ENCODE results near the gene AIFM1.
A peak's percentile ranks its signal among the peaks of the same experiment; 100 is the strongest.

Gene AIFM1

DNA sequence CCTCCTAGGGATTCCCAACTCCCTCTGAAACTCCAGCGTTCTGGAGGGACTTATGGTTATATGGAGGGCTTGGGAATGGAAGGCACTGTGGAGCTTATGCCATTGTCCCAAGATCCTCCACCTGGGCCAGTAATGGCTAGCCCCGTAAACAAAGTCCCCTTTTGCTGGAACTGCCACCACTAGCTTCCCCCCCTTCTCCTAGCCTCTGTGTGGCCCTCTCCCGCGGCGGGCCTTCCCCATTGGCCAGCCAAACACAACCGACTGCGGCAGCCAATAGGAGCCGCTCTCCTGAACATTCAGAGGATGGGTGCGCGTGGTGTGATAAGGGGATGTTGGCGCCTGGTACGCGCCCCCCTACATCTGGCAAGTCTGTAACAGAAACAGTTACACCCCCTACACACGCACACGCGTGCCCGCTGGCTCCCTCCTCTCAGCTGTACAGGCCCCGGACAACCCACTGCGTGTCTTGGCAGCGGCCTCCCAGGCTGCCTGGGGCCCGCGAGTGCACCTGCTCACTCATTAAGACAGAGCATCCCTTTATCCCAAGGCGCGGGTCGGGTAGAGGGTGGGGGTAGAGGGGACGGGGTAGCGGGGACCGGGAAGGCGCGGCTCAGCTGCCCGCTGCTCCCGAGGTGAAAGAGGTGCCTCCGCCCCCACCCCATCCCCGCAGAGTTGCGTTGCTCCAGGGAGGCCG is 5.3 kb upstream of the AIFM1 start:
- peak; percentile 74 for DNase-seq

DNA sequence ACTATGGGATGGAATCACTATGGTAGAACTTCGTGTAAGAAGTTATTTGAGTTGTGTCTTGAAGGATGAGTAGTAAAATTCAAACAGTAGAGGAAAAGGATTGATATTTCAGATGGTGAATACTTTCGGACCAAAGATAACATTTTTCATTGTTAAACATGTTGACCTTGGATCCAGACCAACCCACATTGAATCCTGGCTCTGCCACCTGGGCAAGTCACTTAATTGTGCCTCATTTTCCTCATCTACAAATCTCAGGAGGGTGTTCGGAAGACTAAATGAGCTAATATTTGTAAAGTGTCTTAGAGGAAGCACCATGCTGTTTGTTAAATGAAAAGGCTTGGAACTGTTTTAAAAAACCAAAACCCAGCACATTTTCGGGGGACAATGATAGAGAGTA is 1.4 kb upstream of the AIFM1 start:
- no peak for DNase-seq

DNA sequence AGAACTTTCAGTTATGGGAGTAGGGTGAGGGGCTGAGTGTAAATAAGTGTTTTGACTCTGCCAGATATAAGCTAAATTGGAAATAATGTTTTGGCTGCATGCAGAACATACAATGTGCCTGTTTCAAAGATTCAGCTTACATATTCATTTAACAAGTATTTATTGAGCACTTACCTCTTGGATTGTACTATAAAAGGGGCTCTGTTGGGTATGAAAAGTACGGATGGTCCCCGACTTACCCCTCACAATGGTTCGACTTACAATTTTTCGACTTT is 799 bp upstream of the AIFM1 start:
- no peak for DNase-seq

DNA sequence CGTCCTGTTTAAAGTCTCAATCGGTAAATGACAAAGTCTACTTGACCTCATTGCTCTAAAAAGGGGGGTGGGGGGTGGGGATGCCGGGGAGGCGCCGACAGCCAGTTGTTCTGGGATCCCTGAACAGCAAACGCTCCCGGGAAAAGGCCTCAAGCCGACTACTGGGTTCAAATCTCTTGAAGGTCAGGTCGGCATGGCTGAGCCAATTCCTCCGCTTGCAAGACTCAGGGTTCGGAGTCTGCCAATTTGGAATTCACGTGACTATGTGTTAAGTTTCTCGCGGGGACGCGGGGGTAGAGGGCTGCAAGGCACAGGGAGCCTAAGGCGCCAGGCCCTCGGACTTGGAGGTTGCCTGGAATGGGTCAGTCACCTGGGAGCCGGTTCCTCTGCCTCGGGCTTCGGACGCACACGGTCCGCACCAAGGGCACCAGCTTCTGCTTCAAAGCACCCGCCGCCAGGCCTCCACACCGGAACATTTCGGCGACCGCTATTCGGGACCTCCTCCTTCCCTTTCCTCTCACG is 399 bp downstream of the AIFM1 start:
- no peak for DNase-seq

DNA sequence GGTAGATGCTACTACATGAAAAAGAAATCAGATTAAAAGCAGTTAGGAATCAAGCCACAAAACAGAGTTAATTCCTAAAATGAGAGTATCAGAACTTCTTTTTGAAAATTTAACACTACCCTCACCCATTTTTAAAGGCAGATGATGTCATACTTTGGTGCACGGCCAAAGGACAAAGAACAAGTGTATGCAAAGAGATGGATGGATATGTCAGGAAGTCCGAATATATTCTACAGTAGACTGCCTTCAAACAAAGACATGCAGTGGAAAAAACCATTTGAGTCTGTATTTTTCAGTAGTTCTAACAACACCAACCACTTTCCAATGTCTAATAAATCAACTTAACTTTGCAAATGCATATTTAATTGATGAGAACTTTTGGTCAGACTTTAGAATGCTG is 2.2 kb downstream of the AIFM1 start:
- DNase-seq: no peak

DNA sequence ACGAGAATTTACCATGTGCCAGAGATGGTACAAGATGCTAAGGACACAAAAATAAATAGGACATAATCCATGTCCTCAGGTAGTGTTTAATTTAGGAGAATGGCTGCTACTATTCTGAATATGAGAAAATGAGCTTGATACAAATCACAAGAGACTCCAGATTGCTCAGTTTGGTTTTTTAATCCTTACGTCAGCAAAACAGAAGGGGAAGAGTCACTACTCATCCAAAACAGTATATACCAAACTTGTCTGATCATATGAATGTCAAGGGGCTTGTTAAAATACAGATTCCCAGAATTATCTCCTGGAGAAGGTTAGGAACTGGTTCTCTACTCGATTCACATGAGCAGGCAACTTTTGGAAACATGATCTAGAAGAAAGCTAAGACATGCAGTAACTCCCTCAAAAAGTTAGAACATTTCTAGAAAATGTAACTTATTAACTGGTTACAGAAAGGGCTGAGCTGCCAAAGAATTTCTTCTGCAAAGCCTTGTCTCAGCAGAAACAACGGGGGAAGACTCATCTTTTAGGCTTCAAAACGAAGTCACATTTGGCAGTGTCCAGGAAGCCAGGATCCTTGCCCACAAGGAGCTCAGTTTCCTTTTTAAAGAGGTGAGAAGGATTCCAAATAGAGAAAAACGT is 3.4 kb downstream of the AIFM1 start:
- DNase-seq: no peak

DNA sequence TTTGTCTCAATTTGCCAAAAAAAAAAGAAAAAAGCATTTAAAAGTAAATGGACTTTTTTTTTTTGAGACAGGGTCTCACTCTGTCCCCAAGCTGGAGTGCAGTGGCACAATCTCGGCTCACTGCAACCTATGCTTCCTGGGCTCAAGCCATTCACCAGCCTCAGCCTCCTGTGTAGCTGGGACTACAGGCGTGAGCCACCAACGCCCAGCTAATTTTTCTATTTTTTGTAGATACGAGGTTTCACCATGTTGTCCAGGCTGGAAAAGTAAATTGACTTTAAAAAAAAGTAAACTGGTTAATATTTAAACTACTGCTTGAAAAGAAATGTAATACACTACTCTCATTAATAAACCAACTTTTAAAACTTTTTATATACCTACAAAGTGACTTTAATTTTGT is 5.9 kb downstream of the AIFM1 start:
- no peak for DNase-seq

DNA sequence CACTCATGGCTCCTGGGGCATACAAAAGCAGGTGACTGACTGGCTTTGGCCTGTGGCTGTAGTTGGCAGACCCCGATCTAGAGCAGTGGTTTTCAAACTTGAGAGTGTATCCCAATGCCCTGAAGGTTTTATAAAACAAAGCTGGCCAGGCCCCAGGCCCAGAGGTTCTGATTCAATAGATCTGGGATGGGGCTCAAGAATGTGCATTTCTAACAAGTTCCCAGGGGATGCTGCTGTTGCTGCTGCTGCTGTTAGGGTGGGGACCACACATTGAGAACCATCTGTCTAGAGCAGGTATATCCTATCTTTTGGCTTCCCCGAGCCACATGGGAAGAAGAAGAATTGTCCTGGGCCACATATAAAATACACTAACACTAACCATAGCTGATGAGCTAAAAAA is 7.3 kb downstream of the AIFM1 start:
- DNase-seq: no peak

DNA sequence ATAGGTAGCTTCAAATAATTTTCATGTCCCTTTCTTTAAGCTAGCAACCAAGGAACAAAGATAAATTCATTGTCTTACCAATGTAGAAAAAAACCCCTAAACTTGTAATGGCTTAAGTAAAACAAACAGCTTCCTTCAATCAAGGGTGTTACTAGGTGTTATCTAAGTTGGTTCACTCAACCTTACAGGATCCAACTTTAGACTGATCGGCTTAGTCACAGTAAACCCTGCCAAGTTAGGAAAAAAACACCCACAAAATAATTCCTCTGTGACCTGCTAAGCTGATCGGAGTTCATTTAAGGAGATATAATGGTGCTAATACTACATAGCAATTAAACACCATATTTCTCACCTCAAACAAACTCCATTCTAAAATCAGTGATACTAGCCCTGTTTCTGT is 10.1 kb downstream of the AIFM1 start:
- DNase-seq: no peak

DNA sequence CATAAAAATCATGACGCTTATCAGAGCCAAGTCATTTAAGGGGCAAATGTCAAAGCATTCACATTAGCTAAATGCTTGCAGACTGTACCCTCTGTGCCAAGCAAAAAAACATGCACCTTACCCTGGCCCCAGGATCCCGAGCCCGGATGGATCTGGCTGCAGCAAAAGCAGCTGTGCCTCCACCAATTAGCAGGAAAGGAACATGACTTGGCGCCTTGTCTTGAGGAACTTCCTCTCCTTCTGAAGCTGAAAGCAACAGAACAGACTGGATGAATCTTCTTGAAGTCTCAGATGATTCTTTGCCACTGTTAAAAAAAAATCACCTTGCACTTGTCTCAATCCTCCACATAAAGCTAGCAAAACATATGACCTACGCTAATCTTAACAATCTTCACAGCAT is 18.0 kb downstream of the AIFM1 start:
- DNase-seq: no peak

DNA sequence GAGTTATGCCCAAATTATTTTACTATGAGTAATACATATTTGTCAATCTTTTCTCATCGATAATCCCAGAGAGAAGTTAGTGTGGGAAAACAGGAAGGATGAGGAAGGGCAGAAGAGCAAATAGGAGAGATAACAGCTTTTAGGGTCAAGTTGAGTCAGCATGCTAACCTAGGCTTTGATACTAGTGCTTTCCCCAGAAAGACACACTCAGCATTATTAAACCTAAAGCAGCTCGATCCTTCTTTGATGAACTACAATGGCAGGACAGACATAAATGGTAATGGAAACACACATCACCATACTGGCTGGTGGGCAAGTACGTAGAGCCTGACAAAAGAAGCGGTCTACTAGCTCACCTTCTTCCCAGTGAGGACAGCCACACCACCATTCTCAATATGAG is 20.5 kb downstream of the AIFM1 start:
- DNase-seq: no peak

DNA sequence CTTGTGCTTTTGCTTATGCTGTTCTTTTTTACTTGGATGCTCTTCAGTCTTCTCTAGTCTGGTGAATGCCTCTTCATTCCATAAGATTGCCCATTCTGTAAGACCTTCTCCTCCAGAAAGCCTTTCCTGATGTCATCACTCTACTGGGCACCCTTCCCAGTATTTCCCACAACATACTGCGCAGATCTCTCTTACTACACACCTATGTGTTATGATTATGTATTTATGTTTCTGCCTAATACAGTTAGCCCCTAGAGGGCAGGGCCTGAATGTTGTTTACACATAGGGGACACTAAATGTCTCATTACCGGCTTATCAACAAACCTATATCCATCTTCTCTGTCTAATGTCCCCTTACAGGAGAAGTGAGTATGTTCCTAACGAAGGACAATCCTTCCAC is 21.1 kb downstream of the AIFM1 start:
- DNase-seq: no peak

DNA sequence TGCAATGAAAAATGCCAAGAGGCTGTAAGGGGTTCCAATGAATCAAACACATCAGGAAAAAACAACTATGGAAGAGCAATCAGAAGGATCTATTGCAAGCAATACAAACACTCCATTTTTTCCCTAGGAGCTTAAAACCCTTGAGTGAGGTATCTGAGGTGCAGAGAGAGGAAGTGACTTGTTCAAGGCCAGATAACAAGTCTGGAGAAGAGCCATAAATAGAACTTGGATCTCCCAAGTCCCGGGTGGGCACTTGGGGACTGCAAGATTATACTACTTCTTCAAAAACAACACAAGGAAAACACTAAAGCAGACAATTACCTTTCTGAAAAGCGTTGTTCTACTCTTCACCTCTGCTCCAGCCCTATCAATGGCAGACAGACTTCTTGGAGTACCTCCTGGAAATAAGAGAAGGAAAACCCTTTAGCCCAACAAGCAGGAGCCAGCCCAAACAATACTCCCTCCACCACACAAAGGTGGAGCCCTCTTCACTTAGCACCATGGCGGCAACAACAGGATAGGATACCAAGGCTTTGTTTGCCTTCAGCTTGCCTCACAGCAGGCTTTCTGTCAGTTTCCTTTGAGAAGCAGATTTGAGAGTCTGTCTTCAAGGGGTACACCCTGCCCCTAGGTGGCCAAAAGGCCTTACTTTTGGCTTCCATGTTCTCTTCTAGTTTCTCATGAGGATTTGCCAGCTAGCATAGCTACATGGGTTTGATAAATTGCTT is 26.0 kb downstream of the AIFM1 start:
- DNase-seq: no peak

DNA sequence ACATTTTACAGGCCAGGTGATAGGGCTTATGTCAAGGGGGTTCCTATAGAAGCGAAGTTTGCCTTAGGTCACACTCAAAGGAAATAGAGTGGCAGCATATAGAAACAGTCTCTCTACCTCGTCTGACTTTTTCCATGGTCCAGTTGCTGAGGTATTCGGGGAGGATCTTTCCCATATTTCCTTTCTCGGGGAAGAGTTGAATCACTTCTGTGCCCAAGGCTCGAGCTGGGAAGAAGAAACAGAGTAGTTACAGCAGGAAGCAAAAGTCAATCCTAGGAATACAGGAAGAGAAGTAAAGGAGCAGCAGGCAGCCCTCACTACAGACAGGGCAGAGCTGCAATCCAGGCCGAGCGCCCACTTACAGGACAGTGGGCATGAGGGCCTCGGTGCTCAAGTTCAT is 28.7 kb downstream of the AIFM1 start:
- no peak for DNase-seq

DNA sequence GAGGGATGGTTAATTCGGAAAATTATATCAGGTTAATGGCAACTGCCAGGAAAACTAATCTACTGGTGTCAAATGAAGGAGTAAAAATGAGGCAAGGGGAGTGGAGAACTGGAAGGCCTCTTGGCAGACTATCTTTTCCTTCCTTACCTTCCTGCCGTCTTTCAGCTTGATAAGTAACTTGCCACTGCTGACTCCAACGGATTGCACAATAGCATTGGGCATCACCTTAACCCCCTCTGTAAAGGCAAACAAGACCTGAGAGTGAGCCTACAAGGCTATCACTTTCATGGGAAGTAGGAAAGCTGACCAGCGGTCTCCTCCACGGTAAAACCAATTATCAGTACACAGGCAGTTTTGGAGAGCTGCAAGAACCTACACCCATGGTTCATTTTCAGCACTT is 29.1 kb downstream of the AIFM1 start:
- no peak for DNase-seq

DNA sequence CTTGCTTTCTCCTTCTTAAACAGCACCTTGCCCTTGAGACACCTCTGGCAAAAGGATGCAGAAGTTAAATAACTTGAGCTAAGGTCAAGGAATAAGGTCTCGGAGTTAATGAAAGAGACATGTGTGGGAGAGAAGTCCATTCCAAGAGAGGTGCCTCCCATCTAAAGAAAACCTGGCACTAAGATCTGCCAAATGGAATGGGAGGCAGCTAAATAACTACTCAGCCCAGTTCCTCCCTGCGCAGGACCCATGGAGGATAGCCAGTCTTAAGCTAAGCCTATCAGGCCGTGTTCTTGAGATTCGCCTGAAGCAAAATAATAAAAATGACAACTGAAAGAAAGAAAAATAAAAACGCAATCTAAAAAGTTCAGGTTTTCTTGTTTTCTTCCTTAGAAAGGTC is 34.7 kb downstream of the AIFM1 start:
- DNase-seq: no peak

DNA sequence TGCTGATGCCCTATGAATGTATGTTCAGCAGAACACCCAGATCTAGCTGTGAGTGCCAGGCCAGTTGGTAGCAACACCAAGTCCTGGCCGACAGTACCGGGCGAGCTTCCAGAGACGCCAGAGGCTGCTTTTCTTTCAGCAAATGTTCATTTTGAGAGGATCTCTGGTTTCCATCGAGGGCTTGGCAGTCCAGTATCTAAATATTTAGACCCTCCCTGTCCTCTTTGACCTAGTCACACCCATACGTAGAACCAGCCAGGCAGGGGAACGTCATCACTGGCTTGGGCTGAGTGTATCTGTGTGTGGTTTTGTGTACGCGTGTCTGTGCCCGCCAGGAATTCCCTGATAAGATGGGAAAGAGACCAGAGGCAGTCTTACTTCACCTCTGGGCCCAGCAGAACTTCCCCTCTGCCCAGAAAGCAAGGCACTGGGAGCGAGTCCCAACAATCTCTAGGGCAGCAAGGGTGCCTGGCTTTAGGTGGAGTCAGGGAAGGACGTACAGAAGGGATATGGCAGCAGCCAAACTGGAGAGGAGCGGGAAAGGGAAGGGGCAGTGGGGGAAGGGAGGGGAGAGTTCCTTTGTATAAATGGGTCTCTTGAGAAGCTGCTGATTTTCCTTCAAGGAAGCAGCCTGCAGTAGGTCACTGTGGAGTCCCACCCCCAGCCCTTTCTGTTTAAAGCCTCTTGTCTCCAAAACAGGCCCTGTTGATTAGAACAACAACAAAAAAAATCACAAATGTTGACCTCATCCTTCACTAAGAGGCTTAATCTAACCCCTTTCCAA is 40.4 kb downstream of the AIFM1 start:
- DNase-seq: no peak

DNA sequence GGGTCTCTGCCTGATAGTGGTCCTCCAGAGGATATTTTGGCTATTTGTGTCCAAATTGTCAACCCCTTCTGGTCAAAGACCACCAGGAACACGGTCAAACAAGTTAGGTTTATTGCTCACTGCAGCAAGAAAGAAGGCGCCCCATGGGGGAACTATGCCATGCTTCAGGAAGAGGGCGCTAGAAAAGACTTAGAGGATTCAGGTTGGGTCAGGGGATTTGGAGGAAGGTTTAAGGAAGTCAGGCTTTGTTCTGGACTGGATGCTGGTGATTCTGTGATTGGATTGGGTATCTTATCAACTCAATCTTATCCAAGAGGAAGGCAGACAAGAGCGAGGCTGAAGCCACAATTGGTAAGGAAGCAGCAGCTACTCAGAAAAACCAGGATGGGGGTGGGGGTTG is 41.1 kb downstream of the AIFM1 start:
- DNase-seq: no peak

DNA sequence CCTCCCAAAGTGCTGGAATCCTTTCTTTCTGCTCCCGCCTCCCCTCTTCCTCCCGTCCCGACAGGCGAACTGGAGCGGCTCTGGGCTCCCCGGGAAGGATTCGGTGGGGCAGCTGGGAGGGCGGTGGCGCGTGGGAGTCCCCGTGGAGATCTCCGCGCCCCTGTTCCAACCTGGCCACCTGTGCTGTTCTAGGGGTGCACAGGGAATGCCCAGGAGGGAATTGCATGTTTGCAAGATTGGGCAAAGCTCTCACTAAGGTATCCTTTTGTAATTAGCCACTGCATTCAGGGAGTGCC is 44.2 kb downstream of the AIFM1 start:
- DNase-seq: no peak

DNA sequence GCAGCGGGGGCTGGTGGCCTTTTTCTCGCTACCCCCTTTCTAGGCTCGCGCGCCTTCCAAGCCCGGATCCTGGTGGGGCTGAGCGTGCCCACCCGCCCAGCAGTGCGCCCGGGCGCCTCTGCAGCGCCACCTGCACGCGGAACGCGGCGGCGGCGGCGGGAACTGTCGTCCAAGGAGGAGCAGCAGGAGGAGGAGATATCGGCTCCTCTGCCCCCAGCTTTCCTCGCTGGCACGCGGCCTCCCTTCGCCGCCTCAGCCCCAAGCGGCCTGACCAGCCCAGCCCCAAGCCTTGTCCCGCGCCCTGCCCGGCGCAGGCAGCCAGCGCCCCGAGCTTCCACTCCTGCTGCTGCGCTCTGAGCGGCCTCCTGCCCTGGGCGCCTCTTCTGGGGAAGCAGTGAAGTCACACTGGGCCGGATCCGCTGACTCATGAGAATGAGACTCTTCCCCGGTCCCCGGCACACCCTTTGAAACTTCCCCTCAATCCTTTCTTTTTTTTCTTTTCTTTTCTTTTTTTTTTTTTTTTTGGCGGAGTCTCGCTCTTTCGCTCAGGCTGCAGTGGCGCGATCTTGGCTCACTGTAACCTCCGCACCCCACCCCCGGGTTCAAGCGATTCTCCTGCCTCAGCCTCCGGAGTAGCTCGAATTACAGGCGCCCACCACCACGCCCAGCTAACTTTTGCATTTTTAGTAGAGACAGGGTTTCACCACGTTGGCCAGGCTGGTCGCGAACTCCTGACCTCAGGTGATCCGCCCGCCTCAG is 44.7 kb downstream of the AIFM1 start:
- DNase-seq: peak; percentile 64

DNA sequence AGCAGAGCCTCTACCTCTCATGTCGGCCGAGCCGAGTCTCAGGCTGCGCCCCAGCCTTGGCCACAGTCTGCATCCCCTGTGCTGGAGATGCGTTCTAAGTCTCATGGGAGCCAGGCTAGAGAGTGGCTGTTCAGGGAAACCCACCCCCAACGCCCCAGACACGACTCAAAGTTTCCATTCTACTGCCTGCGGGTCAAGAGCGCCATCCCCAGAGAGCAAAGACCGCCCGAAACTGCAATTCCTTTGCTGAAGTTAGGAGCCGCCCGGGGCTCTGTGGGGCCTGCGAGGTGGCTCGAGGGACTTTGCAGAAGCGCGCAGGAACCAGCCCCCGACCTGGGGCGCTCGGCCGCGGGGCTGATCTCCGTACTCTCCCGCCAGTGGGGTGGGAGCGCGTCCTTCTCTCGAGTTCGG is 45.3 kb downstream of the AIFM1 start:
- no peak for DNase-seq

DNA sequence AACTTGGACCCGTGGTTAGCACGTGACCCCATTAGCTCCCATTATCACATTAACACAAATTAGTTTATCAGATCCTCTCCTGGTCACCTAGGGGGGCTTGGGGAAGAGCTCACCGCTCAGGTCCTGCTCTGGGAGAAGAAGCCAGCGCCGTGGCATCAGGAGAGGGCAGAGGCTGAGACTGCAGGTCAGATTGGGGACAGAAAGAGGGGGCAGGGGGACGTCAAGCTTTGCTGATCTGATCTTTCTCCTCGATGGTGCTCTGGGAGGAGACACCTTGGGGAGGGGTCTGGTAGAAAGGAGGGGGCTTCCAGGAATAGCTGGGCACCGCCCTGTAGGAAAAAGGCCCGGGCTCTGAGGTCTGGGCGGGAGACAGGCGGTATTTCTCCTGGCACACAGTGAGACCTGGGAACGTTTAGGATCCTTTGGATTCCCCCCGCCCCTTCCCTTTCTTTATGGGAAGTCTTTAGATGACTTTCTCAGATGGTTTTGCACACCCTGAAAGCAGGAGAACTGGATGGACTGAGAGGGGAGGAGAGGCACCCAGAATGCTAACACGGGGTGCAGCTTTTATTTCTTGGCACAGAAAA is 46.2 kb downstream of the AIFM1 start:
- DNase-seq: no peak

All from stimulated activated CD4-positive, alpha-beta T cell treated with anti-CD3 and anti-CD28 coated beads, Interleukin-1b, Interleukin-23, amount 100 ng/mL, for 48 hours (primary cell).